ENCODE data around the gene PIR. TPM values are rescaled to one million over a fixed set of nuclear protein-coding genes. Genes with fewer than 3 reads are reported as not detected.

PIR gene
- total RNA-seq, 4 donors from 2014 or later = 4.4 to 24.4 (median 14.7) TPM

DNA sequence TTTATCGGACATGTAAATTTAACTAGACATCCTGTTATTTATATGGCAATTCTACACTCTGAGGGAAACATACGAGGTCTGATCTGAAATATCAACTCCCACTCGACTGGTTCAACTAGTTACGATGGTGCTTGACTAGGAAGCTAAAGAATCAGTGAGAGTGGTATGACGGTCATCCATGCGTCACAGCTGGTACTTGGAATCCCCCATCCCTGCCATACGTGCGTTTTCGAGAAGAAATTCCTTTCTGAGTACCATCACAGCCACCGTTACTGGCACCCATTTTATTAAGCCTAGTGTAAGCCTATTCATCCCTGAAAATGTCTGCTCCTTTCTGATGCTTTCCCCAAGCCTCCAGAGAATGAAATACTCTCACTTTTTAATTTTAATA lies 157.1 kb downstream of the PIR start:
- Histone ChIP-seq H3K4me3 (peak overlapping the region; percentile 76), H3K27me3 (no peaks in the 10 kb centered on the region), H3K36me3 (peaks cover 9% of the 10 kb centered on the region), H3K4me1 (peaks cover 5% of the 10 kb centered on the region), H3K9me3 (no peaks in the 10 kb centered on the region), H3K27ac (peak overlapping the region; percentile 7)
- 35% methylated on average over 10 of the region's 10 CpGs for WGBS
- TF ChIP-seq EP300 (IDR thresholded peaks at IDR 0.05) (no peak), POLR2A (IDR thresholded peaks at IDR 0.05) (no peak), POLR2AphosphoS5 (IDR thresholded peaks at IDR 0.05) (no peak)
- TF ChIP-seq, protein P1, sequence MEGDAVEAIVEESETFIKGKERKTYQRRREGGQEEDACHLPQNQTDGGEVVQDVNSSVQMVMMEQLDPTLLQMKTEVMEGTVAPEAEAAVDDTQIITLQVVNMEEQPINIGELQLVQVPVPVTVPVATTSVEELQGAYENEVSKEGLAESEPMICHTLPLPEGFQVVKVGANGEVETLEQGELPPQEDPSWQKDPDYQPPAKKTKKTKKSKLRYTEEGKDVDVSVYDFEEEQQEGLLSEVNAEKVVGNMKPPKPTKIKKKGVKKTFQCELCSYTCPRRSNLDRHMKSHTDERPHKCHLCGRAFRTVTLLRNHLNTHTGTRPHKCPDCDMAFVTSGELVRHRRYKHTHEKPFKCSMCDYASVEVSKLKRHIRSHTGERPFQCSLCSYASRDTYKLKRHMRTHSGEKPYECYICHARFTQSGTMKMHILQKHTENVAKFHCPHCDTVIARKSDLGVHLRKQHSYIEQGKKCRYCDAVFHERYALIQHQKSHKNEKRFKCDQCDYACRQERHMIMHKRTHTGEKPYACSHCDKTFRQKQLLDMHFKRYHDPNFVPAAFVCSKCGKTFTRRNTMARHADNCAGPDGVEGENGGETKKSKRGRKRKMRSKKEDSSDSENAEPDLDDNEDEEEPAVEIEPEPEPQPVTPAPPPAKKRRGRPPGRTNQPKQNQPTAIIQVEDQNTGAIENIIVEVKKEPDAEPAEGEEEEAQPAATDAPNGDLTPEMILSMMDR (IDR thresholded peaks at IDR 0.05) = no peak
- DNase-seq (ENCODE audit: low spot score in 2 of 2) = no peak

DNA sequence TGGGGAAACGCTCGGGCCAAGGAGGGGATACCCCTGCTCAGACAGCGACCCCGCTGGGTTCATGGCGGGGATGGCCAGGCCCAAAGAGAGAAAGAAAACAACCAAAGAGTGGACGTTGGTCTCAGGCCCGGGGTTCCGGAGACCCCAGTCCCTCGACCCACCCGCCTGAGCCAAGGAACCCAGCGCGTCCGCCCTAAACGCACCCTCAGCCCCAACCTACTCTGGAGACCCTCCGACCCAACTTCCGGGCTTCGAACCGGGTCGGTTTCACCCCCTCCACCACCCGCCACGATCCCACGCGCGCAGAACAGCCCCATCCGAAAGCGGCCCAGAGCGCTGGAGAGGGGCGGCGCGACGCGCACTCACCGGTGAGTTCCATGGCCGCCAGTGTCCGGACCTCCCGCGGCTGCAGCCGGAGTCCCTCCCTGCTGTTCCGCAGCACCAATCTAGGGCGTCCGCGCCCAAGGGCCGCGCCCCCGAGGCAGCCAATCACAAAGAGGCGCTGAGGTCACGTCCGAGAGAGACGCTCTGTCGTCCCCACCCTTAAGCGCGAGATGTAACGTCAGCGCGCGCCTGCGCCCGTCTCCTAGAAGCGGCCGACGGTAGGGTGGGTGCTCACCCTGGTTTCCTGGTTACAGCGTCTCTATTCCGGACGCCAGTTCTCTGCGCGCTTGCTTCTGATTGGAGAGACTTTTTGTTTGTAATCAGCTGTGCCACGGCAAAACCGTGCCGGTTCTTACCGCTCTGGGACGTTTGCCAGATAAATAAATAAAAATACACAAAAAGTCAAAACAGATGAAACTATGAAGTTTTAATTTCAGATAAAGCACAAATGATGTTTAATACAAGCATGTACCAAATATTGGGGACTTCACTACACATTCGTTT lies 157.8 kb downstream of the PIR start, which contains the start of gene PIGA:
TSS of gene PIGA (minus strand) at position 389 of the 888 bp plus-strand sequence. CDS start 3,593 bp downstream, outside the sequence.
- peak within 1 kb of the TSS; percentile 76 for H3K4me3 ChIP-seq
- WGBS = 36% methylated on average over 68 of the region's 72 CpGs
- peak within 1 kb of the TSS; percentile 89 for H3K27ac ChIP-seq
- no peaks in the 10 kb centered on the region for H3K9me3 ChIP-seq
- DNase-seq (ENCODE audit: low spot score in 2 of 2) = peak; percentile 96
- TF ChIP-seq POLR2A (IDR thresholded peaks at IDR 0.05) (peak; percentile 79 to 84), EP300 (IDR thresholded peaks at IDR 0.05) (no peak), POLR2AphosphoS5 (IDR thresholded peaks at IDR 0.05) (peak; percentile 18 to 89 (median 82))
- TF ChIP-seq, protein P1 (IDR thresholded peaks at IDR 0.05) = no peak
- no peaks in the 10 kb centered on the region for H3K27me3 ChIP-seq
- peaks cover 5% of the 10 kb centered on the region for H3K4me1 ChIP-seq
- H3K36me3 ChIP-seq = peaks cover 9% of the 10 kb centered on the region

Other genes with a start within 250 kb of the PIR start
- gene ASB9, start 223.2 kb downstream of the PIR start, total RNA-seq = 1 to 10 TPM in 3 of 4 donors, under 1 TPM in 1; 0.49 to 3.6 (median 1.3) TPM
- gene ASB11, start 177.7 kb downstream of the PIR start, total RNA-seq = 1 to 10 TPM in 3 of 4 donors, under 1 TPM in 1; 0.42 to 2.0 (median 1.8) TPM
- gene PIGA, start 157.8 kb downstream of the PIR start, total RNA-seq = 10 to 100 TPM; 14.7 to 24.7 (median 20.4) TPM
- gene VEGFD, start 108.9 kb downstream of the PIR start, total RNA-seq = 1 to 10 TPM in 2 of 4 donors, under 1 TPM in 1, not detected in 1; 0.76 to 1.7 (median 1.2) TPM
- 1 to 10 TPM in 3 of 4 donors, under 1 TPM in 1; 0.45 to 1.9 (median 1.5) TPM for gene BMX, start 7.5 kb upstream of the PIR start, total RNA-seq
- under 1 TPM; 0.49 to 0.97 (median 0.85) TPM for gene ACE2, start 107.6 kb upstream of the PIR start, total RNA-seq
- under 1 TPM in 2 of 4 donors, not detected in 2; 0.48 to 0.51 TPM for gene CLTRN, start 171.5 kb upstream of the PIR start, total RNA-seq
- 10 to 100 TPM in 1 of 4 donors, 1 to 10 TPM in 3; 6.8 to 32.3 (median 7.9) TPM for gene CA5B, start 244.9 kb upstream of the PIR start, total RNA-seq